HepG2 (cell line): Measurements from ENCODE around the gene PIWIL4. TPM values are rescaled to one million over a fixed set of nuclear protein-coding genes. Genes with fewer than 3 reads are reported as not detected.

Experiments
- ARHGAP35 ChIP-seq: sonication (generic); formaldehyde crosslinking; IDR thresholded peaks from 2 replicates; pipeline ENCODE4 v1.9.0; 2022; ENCODE audit warnings: mild to moderate bottlenecking, inconsistent platforms, moderate library complexity, missing genetic modification reagents, borderline replicate concordance
- ATF6 ChIP-seq: sonication (generic); formaldehyde crosslinking; conservative IDR thresholded peaks from 2 replicates; pipeline ENCODE4 v1.4.0; 2020; ENCODE audit warnings: missing genetic modification reagents
- GABPA ChIP-seq, 2 experiments: IDR thresholded peaks; 2 replicates each; pipeline ENCODE4 v1.6.1; 2011 to 2016; ENCODE audit warnings: low read depth in 2 of 2, low read length in 1 of 2, missing biosample characterization in 1 of 2, missing genetic modification characterization in 1 of 2
- GZF1 ChIP-seq: sonication (generic); formaldehyde crosslinking; IDR thresholded peaks from 2 replicates; pipeline ENCODE4 v1.5.1; 2020; ENCODE audit warnings: mild to moderate bottlenecking, missing genetic modification reagents
- HMGXB4 ChIP-seq, 2 experiments: sonication (generic) in 1 of 2; formaldehyde crosslinking in 1 of 2; IDR thresholded peaks; 2 replicates each; pipeline versions ENCODE4 v1.4.0 to v1.6.1; 2018 to 2020; ENCODE audit warnings: missing genetic modification reagents in 2 of 2, borderline replicate concordance in 1 of 2, low read depth in 1 of 2, mild to moderate bottlenecking in 1 of 2, missing biosample characterization in 1 of 2
- IRF9 ChIP-seq: sonication (generic); formaldehyde crosslinking; IDR thresholded peaks from 2 replicates; pipeline ENCODE4 v1.8.0; 2022; ENCODE audit warnings: missing genetic modification reagents, mild to moderate bottlenecking, borderline replicate concordance
- JDP2 ChIP-seq: sonication (generic); formaldehyde crosslinking; IDR thresholded peaks from 2 replicates; pipeline ENCODE4 v1.8.1; 2022; ENCODE audit warnings: missing genetic modification reagents, borderline replicate concordance
- MXD1 ChIP-seq: sonication (generic); formaldehyde crosslinking; IDR thresholded peaks from 2 replicates; pipeline ENCODE4 v1.4.0; 2020; ENCODE audit warnings: mild to moderate bottlenecking, missing genetic modification reagents
- MYC ChIP-seq: sonication (generic); formaldehyde crosslinking; IDR thresholded peaks from 2 replicates; pipeline ENCODE4 v1.9.0; 2021; ENCODE audit warnings: missing genetic modification reagents, borderline replicate concordance
- MYPOP ChIP-seq: sonication (generic); formaldehyde crosslinking; IDR thresholded peaks from 2 replicates; pipeline ENCODE4 v1.8.1; 2023; ENCODE audit warnings: mild to moderate bottlenecking, moderate library complexity, missing genetic modification reagents
- NONO ChIP-seq, 2 experiments: fragments of 450-650 bp in 1 of 2; sonication (generic) in 1 of 2; formaldehyde crosslinking in 1 of 2; IDR thresholded peaks in 1 of 2; conservative IDR thresholded peaks in 1 of 2; 2 replicates each; pipeline versions ENCODE4 v1.6.1 to v1.8.0; 2017 to 2022; ENCODE audit warnings: mild to moderate bottlenecking in 1 of 2, missing genetic modification reagents in 1 of 2, moderate library complexity in 1 of 2
- PCBP1 ChIP-seq: fragments of 200-400 bp; formaldehyde crosslinking; IDR thresholded peaks from 2 replicates; pipeline ENCODE4 v1.6.1; 2017; ENCODE audit warnings: mild to moderate bottlenecking, low read depth, low read length, borderline replicate concordance
- SP5 ChIP-seq: IDR thresholded peaks from 2 replicates; pipeline ENCODE4 v1.6.1; 2016; ENCODE audit warnings: low read depth, borderline replicate concordance
- ZNF710 ChIP-seq: sonication (generic); formaldehyde crosslinking; IDR thresholded peaks from 2 replicates; pipeline ENCODE4 v1.5.0; 2020; ENCODE audit warnings: mild to moderate bottlenecking, missing genetic modification reagents, borderline replicate concordance
- ZNF781 ChIP-seq: sonication (generic); formaldehyde crosslinking; IDR thresholded peaks from 2 replicates; pipeline ENCODE4 v1.5.1; 2020; ENCODE audit warnings: borderline replicate concordance, mild to moderate bottlenecking, missing genetic modification reagents; ENCODE audit errors: not compliant biosample characterization
- ZNF891 ChIP-seq: sonication (generic); formaldehyde crosslinking; IDR thresholded peaks from 2 replicates; pipeline ENCODE4 v1.5.0; 2020; ENCODE audit warnings: mild to moderate bottlenecking, missing genetic modification reagents
- polyA plus RNA-seq, 8 experiments: library from polyadenylated mRNA; depleted of rRNA in 3 of 8; stranded (reverse) in 7 of 8; unstranded in 1 of 8; fragments of >200 nt; fragmentation: Illumina TruSeq in 4 of 8; extraction: Trizol in 4 of 8; gene quantifications; 2 replicates each; pipeline versions ENCODE4 v1.2.1 to v1.2.3, GENCODE V29; 2011 to 2016; ENCODE audit warnings: low read depth in 4 of 8, missing spikeins in 1 of 8, mixed read lengths in 1 of 8; ENCODE audit not compliant: insufficient read depth in 1 of 8
- total RNA-seq, 5 experiments: library from RNA; depleted of rRNA; stranded (reverse); fragments of >200 nt; fragmentation: Illumina TruSeq; extraction: Trizol; gene quantifications; 2 replicates each; pipeline ENCODE4 v1.2.3, GENCODE V29; 2016; ENCODE audit warnings: low read depth in 1 of 5

Gene PIWIL4
- total and polyA plus RNA-seq, 2 of the 13 experiments (the other 11 are each of a cell fraction or from before 2014, with no cell fraction given) = 0.08 TPM; not detected in 1

- TF ChIP-seq ZNF710 (CRISPR knock-in tag) (no peak), NONO (IDR thresholded peaks at IDR 0.05) (no peak), NONO (CRISPR knock-in tag; conservative IDR thresholded peaks at IDR 0.05) (0 out of 2 replicates have a peak, but pooled peaks have one; percentile 40), MYPOP (0 out of 2 replicates have a peak, but pooled peaks have one; percentile 42), PCBP1 (0 out of 2 replicates have a peak, but pooled peaks have one; percentile 44), MXD1 (peak; percentile 54; the same call in 1 of the 2 replicates), ZNF891 (CRISPR knock-in tag) (peak; percentile 92), MYC (CRISPR knock-in tag) (0 out of 2 replicates have a peak, but pooled peaks have one; percentile 41), ZNF781 (CRISPR knock-in tag) (no peak), ATF6 (CRISPR knock-in tag) (no peak), SP5 (CRISPR knock-in tag) (peak; percentile 53; the same call in 1 of the 2 replicates), JDP2 (CRISPR knock-in tag) (no peak), HMGXB4 (CRISPR knock-in tag; IDR thresholded peaks at IDR 0.05; ENCODE audit: borderline replicate concordance in 1 of 2, low read depth in 1 of 2) (peak; percentile 49 to 60; a peak in 1 of 4 replicates), IRF9 (CRISPR knock-in tag) (0 out of 2 replicates have a peak, but pooled peaks have one; percentile 20), GABPA (IDR thresholded peaks at IDR 0.05; ENCODE audit: low read depth, low read length) (peak; percentile 42), GABPA (CRISPR knock-in tag; IDR thresholded peaks at IDR 0.05; ENCODE audit: low read depth) (peak; percentile 65), ARHGAP35 (CRISPR knock-in tag) (no peak), GZF1 (CRISPR knock-in tag) (no peak)
These were observed 23.2 kb upstream of the PIWIL4 start, which contains the start of gene FUT4 (continued) for GRCh38 chr11:94543695-94544645.
